Urothelium cell line (cell line): Measurements from ENCODE around the gene ITGB1BP2.
A peak's percentile ranks its signal among the peaks of the same experiment; 100 is the strongest.
"Not testable (repeated sequence)": the region's sequence is repeated elsewhere in the genome, so short reads cannot be mapped to it uniquely, and the experiment has no call there.

ENCODE experiments used
- DNase-seq: peaks from one replicate; pipeline ENCODE4 v3.0.0; 2011; ENCODE audit warnings: low spot score, mixed read lengths
- FAIRE-seq: peaks from 2 replicates; lab custom pipeline; 2011; peaks lifted over from hg19 to GRCh38; lab: Jason Lieb, UNC

Gene ITGB1BP2

GRCh38 chrX:71301195-71301924 is at the start of gene ITGB1BP2:
TSS of gene ITGB1BP2 (plus strand) at chrX:71301750. CDS start at chrX:71301807, 57 bp downstream.
- no peak for FAIRE-seq
- DNase-seq = no peak

GRCh38 chrX:71252221-71252620 is 49.3 kb upstream of the ITGB1BP2 start:
- DNase-seq (no peak), FAIRE-seq (no peak)

GRCh38 chrX:71253253-71254091 is 48.1 kb upstream of the ITGB1BP2 start:
- FAIRE-seq = no peak
- DNase-seq = peak; percentile 68

GRCh38 chrX:71254092-71254963 is 47.2 kb upstream of the ITGB1BP2 start, which contains the start of gene ZMYM3:
TSS of gene ZMYM3 (minus strand) at chrX:71254140. CDS start at chrX:71253255, 885 bp downstream.
- FAIRE-seq (no peak), DNase-seq (peak; percentile 95)

- FAIRE-seq (no peak), DNase-seq (no peak)
Measured at GRCh38 chrX:71256051-71256450, 45.5 kb upstream of the ITGB1BP2 start.

GRCh38 chrX:71256856-71257255 is 44.7 kb upstream of the ITGB1BP2 start:
- DNase-seq (no peak), FAIRE-seq (no peak)

- FAIRE-seq = not testable (repeated sequence)
Measured at GRCh38 chrX:71268624-71269023, 32.9 kb upstream of the ITGB1BP2 start.

GRCh38 chrX:71269801-71270395 is 31.7 kb upstream of the ITGB1BP2 start:
- no peak for DNase-seq
- no peak for FAIRE-seq

More at GRCh38 chrX:71268624-71269023, 32.9 kb upstream of the ITGB1BP2 start:
- not testable (repeated sequence) for DNase-seq

- not testable (repeated sequence) for FAIRE-seq, DNase-seq
Measured at GRCh38 chrX:71272313-71272712, 29.2 kb upstream of the ITGB1BP2 start.

GRCh38 chrX:71281300-71281699 is 20.2 kb upstream of the ITGB1BP2 start:
- not testable (repeated sequence) for FAIRE-seq, DNase-seq

- DNase-seq (peak; percentile 24), FAIRE-seq (no peak)
Measured at GRCh38 chrX:71282514-71283402, 18.8 kb upstream of the ITGB1BP2 start.

- FAIRE-seq = no peak
- peak; percentile 94 for DNase-seq
Measured at GRCh38 chrX:71283403-71284143, 18.0 kb upstream of the ITGB1BP2 start, which contains the start of gene NONO. TSS of gene NONO (plus strand) at chrX:71283635. CDS start at chrX:71290638, 7,003 bp downstream.

- FAIRE-seq = no peak
Measured at GRCh38 chrX:71285929-71286328, 15.6 kb upstream of the ITGB1BP2 start.

GRCh38 chrX:71291381-71291780 is 10.2 kb upstream of the ITGB1BP2 start:
- no peak for FAIRE-seq
- DNase-seq = no peak

More at GRCh38 chrX:71285929-71286328, 15.6 kb upstream of the ITGB1BP2 start:
- DNase-seq = no peak

- FAIRE-seq (no peak), DNase-seq (no peak)
Measured at GRCh38 chrX:71292669-71293365, 8.7 kb upstream of the ITGB1BP2 start.

GRCh38 chrX:71296806-71297205 is 4.7 kb upstream of the ITGB1BP2 start:
- DNase-seq (no peak), FAIRE-seq (no peak)

GRCh38 chrX:71298119-71298518 is 3.4 kb upstream of the ITGB1BP2 start:
- DNase-seq (no peak), FAIRE-seq (no peak)

- not testable (repeated sequence) for DNase-seq, FAIRE-seq
Measured at GRCh38 chrX:71300064-71300463, 1.5 kb upstream of the ITGB1BP2 start.
